HEK293 (cell line): Measurements from ENCODE around the gene APEX1.

Experiments
- CTCF ChIA-PET: fragments of 350-600 bp; formaldehyde crosslinking; extraction: SDS; loops from one replicate; lab custom pipeline; 2021; ENCODE audit warnings: antibody characterized with exemption; lab: Yijun Ruan, JAX
- POLR2A ChIA-PET: fragments of 300-600 bp; formaldehyde crosslinking; extraction: SDS; loops from one replicate; lab custom pipeline; 2020; ENCODE audit warnings: antibody characterized with exemption, inconsistent platforms; lab: Yijun Ruan, JAX
- H3K27ac ChIP-seq: fragments of 200-500 bp; sonication (Bioruptor generic); 2 replicates; pipeline ENCODE4 v1.5.1; 2014; ENCODE audit warnings: low read depth, low read length, control low read depth, inconsistent platforms; ENCODE audit errors: extremely low read depth
- H3K36me3 ChIP-seq, 2 experiments: fragments of 200-500 bp in 1 of 2; sonication (Bioruptor generic) in 1 of 2; 1 replicate in 1 of 2; 2 replicates in 1 of 2; pipeline ENCODE4 v1.5.1; 2014 to 2017; ENCODE audit warnings: inconsistent platforms in 2 of 2, low read length in 2 of 2; ENCODE audit not compliant: control insufficient read depth in 2 of 2, insufficient read depth in 1 of 2
- H3K4me1 ChIP-seq: fragments of 200-500 bp; sonication (Bioruptor generic); 2 replicates; pipeline ENCODE4 v1.5.1; 2014; ENCODE audit warnings: mild to moderate bottlenecking, low read length, inconsistent platforms; ENCODE audit not compliant: control insufficient read depth, insufficient read depth
- H3K4me3 ChIP-seq: 2 replicates; pipeline ENCODE4 v1.5.1; 2011; ENCODE audit warnings: low read depth, mild to moderate bottlenecking, control low read depth, low read length, moderate library complexity
- H3K9me3 ChIP-seq: fragments of 200-500 bp; sonication (Bioruptor generic); 2 replicates; pipeline ENCODE4 v1.5.1; 2014; ENCODE audit warnings: low read depth, low read length, inconsistent platforms; ENCODE audit not compliant: control insufficient read depth, insufficient read depth
- GLIS2 ChIP-seq: fragments of 450-650 bp; formaldehyde crosslinking; IDR thresholded peaks from 2 replicates; pipeline ENCODE4 v1.5.1; 2016; ENCODE audit warnings: missing biosample characterization, missing genetic modification characterization
- KLF16 ChIP-seq: fragments of 450-650 bp; formaldehyde crosslinking; IDR thresholded peaks from 2 replicates; pipeline ENCODE4 v1.5.1; 2017; ENCODE audit warnings: missing biosample characterization, missing genetic modification characterization
- SCRT1 ChIP-seq: fragments of 450-650 bp; formaldehyde crosslinking; IDR thresholded peaks from 2 replicates; pipeline ENCODE4 v1.5.1; 2016; ENCODE audit warnings: missing biosample characterization, missing genetic modification characterization, borderline replicate concordance
- SCRT2 ChIP-seq: fragments of 450-650 bp; formaldehyde crosslinking; IDR thresholded peaks from 2 replicates; pipeline ENCODE4 v1.5.1; 2016; ENCODE audit warnings: missing biosample characterization, missing genetic modification characterization
- TSHZ1 ChIP-seq: fragments of 450-650 bp; formaldehyde crosslinking; IDR thresholded peaks from 2 replicates; pipeline ENCODE4 v1.5.1; 2016; ENCODE audit warnings: missing biosample characterization, missing genetic modification characterization, borderline replicate concordance
- ZBTB6 ChIP-seq: fragments of 450-650 bp; formaldehyde crosslinking; IDR thresholded peaks from 2 replicates; pipeline ENCODE4 v1.5.1; 2017; ENCODE audit warnings: missing biosample characterization, missing genetic modification characterization
- ZBTB8A ChIP-seq: fragments of 450-650 bp; formaldehyde crosslinking; IDR thresholded peaks from 2 replicates; pipeline ENCODE4 v1.5.1; 2016; ENCODE audit warnings: missing biosample characterization, missing genetic modification characterization
- ZNF133 ChIP-seq: fragments of 450-650 bp; formaldehyde crosslinking; IDR thresholded peaks from 2 replicates; pipeline ENCODE4 v1.5.1; 2016; ENCODE audit warnings: missing biosample characterization, missing genetic modification characterization
- ZNF146 ChIP-seq: fragments of 450-650 bp; formaldehyde crosslinking; IDR thresholded peaks from 2 replicates; pipeline ENCODE4 v1.5.1; 2016; ENCODE audit warnings: missing biosample characterization, missing genetic modification characterization
- ZNF19 ChIP-seq: fragments of 450-650 bp; formaldehyde crosslinking; IDR thresholded peaks from 2 replicates; pipeline ENCODE4; 2016; ENCODE audit warnings: missing biosample characterization, missing genetic modification characterization, low read depth
- ZNF302 ChIP-seq: fragments of 450-650 bp; formaldehyde crosslinking; IDR thresholded peaks from 2 replicates; pipeline ENCODE4 v1.5.1; 2016; ENCODE audit warnings: missing biosample characterization, missing genetic modification characterization, low read depth
- ZNF341 ChIP-seq: fragments of 450-650 bp; formaldehyde crosslinking; IDR thresholded peaks from 2 replicates; pipeline ENCODE4; 2016; ENCODE audit warnings: low read depth, missing biosample characterization, missing genetic modification characterization
- ZNF350 ChIP-seq: fragments of 450-650 bp; formaldehyde crosslinking; IDR thresholded peaks from 2 replicates; pipeline ENCODE4 v1.5.0; 2017; ENCODE audit warnings: missing biosample characterization, mild to moderate bottlenecking, missing genetic modification characterization
- ZNF449 ChIP-seq: fragments of 450-650 bp; formaldehyde crosslinking; IDR thresholded peaks from 2 replicates; pipeline ENCODE4 v1.5.1; 2017; ENCODE audit warnings: missing biosample characterization, mild to moderate bottlenecking, missing genetic modification characterization, moderate library complexity
- ZNF518A ChIP-seq: fragments of 450-650 bp; formaldehyde crosslinking; conservative IDR thresholded peaks from 2 replicates; pipeline ENCODE4 v1.5.1; 2016; ENCODE audit warnings: low read depth, missing biosample characterization, missing genetic modification characterization
- ZNF530 ChIP-seq: fragments of 450-650 bp; formaldehyde crosslinking; IDR thresholded peaks from 2 replicates; pipeline ENCODE4 v1.5.1; 2016; ENCODE audit warnings: low read depth, missing biosample characterization, missing genetic modification characterization
- ZNF639 ChIP-seq: fragments of 450-650 bp; formaldehyde crosslinking; IDR thresholded peaks from 2 replicates; pipeline ENCODE4 v1.5.1; 2016; ENCODE audit warnings: missing biosample characterization, missing genetic modification characterization
- ZNF654 ChIP-seq: fragments of 450-650 bp; formaldehyde crosslinking; IDR thresholded peaks from 2 replicates; pipeline ENCODE4 v1.5.1; 2016; ENCODE audit warnings: low read depth, missing biosample characterization, missing genetic modification characterization

APEX1 gene

GRCh38 chr14:20461225-20462141 lies 6.5 kb downstream of the APEX1 start, which contains the start of gene PIP4P1 (continued):
- TF ChIP-seq ZNF518A (tag by site-specific recombination) (peak; percentile 44; the same call in 1 of the 2 replicates), SCRT1 (peak; percentile 70; the same call in 1 of the 2 replicates), ZNF639 (no peak), GLIS2 (tag by site-specific recombination) (no peak), SCRT2 (peak; percentile 98), ZBTB8A (tag by site-specific recombination) (peak; percentile 58; the same call in 1 of the 2 replicates), ZNF302 (no peak), ZNF654 (no peak), ZNF530 (tag by site-specific recombination) (no peak), ZNF341 (tag by site-specific recombination) (0 out of 2 replicates have a peak, but pooled peaks have one; percentile 10), ZNF19 (tag by site-specific recombination) (no peak), KLF16 (tag by site-specific recombination) (peak; percentile 33; the same call in 1 of the 2 replicates), ZNF146 (tag by site-specific recombination) (no peak), ZNF350 (tag by site-specific recombination) (peak; percentile 92), ZNF449 (tag by site-specific recombination) (peak; percentile 99)

- CTCF ChIA-PET = interaction anchor here (0.6 to 1.2 kb wide), 2 partner anchors 53 to 89 kb away, joined by 3 read pairs; no protein-coding TSS in a partner anchor
- Histone ChIP-seq H3K36me3 (peaks cover 16 to 26% of the 10 kb centered on the region in 2 experiments), H3K27ac (peak overlapping the region; percentile 84; the same call in 1 of the 2 replicates), H3K9me3 (no peaks in the 10 kb centered on the region), H3K4me1 (peaks cover 5% of the 10 kb centered on the region), H3K4me3 (peak overlapping the region; percentile 71)
- POLR2A ChIA-PET = interaction anchor here (1.1 to 2.6 kb wide), 6 partner anchors 8 to 126 kb away, joined by 3 to 41 read pairs (median 16); partner anchors contain the start of genes APEX1, OSGEP, PARP2 and PIP4P1
- no peak for TF ChIP-seq ZNF133 (tag by site-specific recombination)
- TF ChIP-seq ZBTB6 (tag by site-specific recombination) = no peak
- no peak for TF ChIP-seq TSHZ1 (tag by site-specific recombination)
Measured at GRCh38 chr14:20468764-20469241, 13.8 kb downstream of the APEX1 start.
